HG03469 (cell line): ENCODE data around the gene IPO7.
"Not testable (repeated sequence)": the region's sequence is repeated elsewhere in the genome, so short reads cannot be mapped to it uniquely, and the experiment has no call there.

ENCODE experiments used
- ATAC-seq: cut with Tn5 transposase; IDR thresholded peaks from one replicate; pipeline ENCODE4 v1.9.1; 2021; ENCODE audit warnings: mild to moderate bottlenecking, moderate library complexity, moderate number of reproducible peaks; ENCODE audit not compliant: unreplicated experiment

IPO7 gene

DNA sequence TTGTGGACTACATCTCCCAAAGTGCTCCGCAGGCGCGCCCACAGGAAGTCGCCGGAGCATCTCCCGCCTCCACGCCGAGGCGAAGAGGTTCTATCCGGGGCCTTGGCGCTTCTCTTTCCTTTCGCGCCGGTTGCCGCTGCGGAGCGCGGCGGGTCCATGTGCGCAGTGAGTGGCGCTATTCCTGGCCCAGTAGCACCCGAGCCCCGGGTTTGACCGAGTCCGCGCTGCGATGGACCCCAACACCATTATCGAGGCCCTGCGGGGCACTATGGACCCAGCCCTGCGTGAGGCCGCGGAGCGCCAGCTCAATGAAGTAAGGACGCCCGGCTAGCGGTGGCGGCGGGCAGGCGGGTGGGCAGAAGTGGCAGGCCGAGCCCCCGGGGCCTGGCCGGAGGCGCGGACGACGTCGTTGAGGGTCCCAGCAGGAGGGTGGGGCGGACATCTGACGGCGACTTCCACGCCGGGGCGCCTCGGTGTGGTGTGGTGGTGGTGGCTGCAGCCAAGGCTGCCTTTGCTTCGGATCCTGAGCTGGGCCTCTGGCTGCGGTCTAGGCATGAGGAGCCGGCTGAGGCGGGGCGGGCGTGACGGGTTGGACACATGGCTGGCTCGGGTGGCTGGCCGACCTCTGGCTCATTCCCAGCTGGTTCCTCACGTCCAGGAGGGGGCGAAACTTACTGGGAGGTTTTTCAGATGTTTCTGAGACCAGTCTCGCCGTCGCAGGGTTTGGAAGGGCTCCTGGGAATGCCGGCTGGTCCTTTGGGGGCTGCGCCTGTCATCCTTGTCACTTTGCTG, at the start of gene IPO7:
TSS of gene IPO7 (plus strand) at position 118 of the 792 bp plus-strand sequence. CDS start at position 230, 112 bp downstream.
- ATAC-seq = peak; percentile 78

- ATAC-seq = no peak
Observed at GRCh38 chr11:9341638-9342178, 42.7 kb upstream of the IPO7 start.

DNA sequence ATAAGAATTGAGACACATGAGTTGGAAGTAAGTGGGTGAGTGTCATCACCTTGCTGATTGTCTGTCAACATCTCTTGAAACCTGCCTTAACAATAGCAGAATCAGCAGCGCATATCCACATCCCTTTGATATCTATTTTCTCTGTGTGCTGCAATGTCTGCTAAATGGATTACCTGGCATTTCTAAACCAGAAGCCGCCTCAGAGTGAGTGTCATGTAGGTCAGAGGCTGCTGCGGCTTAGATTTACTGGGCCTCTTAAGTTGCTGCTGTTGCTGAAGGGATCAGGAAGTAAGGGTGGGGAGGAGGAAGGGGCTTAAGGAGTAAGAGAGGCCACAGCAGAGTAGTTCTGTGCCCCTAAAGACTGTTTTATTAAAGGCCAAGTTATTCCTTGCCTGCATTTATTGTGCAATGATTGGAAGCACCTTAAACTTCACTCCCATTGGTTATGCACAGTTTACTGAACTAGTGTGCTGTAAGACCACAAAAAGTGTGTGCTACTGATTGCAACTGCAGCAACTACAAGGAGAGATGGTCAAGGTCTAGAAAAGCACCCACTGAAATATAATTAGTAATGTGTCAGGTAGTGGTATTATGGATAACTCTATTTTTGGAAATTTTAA, 40.3 kb upstream of the IPO7 start:
- no peak for ATAC-seq

GRCh38 chr11:9347100-9347499, 37.4 kb upstream of the IPO7 start:
- ATAC-seq = no peak

DNA sequence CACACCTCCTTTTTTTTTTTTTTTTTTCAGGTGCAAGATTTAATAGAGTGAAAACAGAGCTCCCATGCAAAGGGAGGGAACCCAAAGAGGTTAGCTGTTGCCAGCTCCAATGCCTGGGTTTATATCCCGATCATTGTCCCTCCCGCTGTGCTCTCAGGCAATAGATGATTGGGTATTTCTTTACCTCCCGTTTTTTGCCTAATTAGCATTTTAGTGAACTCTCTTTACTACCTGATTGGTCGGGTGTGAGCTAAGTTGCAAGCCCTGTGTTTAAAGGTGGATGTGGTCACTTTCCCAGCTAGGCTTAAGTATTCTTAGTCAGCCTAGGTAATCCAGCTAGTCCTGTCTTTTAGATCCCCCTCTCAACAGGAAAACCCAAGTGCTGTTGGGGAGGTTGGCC, 36.7 kb upstream of the IPO7 start:
- ATAC-seq = not testable (repeated sequence)

DNA sequence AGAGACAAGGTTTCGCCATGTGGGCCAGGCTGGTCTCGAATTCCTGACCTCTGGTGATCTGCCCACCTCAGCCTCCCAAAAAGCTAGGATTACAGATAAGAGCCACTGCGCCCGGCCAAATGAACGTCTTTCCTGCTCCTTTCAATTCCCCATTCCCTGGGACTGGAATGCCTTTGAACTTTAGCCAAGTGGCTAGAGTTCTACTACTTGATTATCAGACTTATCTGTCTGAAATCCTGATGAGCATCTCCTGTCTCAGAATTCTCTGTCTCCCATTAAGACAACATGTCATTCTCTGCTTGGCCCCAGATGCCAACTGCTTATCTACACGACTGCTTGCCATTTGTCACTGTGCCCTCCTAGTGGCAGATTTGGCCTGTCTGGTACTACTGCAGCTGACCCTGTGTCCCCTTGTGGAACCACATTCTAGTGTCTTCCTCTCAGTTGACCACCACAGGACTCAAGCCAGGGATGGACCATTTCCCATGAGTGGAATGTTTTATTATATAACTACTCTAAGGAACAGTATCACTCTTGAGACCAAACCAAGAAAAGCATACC, 33.1 kb upstream of the IPO7 start:
- no peak for ATAC-seq

GRCh38 chr11:9357041-9357440, 27.4 kb upstream of the IPO7 start:
- ATAC-seq = no peak

DNA sequence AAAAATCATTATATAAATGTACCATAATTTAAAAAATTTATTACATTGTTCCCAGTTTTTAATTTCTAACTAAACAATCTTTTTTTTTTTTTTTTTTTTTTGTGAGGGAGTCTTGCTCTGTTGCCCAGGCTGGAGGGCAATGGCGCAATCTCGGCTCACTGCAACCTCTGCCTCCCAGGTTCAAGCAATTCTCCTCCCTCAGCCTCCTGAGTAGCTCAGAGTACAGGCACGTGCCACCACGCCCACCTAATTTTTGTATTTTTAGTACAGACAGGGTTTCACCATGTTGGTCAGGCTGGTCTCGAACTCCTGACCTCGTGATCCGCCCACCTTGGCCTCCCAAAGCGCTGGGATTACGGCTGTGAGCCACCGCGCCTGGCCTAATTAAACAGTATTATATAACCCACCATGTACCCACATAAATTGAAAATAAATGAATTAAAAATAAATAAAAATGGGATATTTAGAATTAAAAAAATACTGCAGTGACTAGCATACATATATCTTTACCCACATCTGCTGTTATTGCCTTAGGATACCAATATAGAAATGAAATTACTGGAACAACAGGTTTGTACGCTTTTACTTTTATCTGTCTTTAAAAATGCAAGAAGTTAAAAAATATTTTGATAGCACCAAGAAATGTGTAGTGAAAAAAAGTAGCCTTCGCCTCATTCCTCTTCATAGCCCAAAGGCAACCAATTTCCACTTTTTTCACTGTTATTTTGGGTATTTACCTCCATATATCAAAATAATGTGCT, 23.4 kb upstream of the IPO7 start:
- not testable (repeated sequence) for ATAC-seq

- no peak for ATAC-seq
Observed at GRCh38 chr11:9362393-9362863, 22.0 kb upstream of the IPO7 start.

GRCh38 chr11:9363954-9364912, 20.2 kb upstream of the IPO7 start:
- peak; percentile 88 for ATAC-seq

DNA sequence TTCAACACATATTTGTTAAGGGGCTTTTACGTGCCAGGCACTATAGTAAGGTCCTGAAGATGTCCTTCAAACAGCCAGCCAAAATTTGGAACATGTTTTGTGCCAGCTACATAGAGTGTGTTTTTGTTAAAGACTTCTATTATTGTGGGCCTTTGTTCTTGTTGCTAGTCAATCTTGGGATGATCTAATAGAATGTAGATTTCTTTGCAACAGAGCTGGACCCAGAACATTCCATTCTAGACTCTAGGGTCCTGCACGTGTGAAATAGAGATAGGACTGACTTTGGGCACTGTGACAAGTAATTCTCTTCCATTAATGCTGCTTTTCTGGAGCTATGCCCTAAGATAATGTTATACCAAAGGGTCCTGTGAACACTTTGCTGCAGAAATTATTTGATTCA, 16.9 kb upstream of the IPO7 start:
- no peak for ATAC-seq

DNA sequence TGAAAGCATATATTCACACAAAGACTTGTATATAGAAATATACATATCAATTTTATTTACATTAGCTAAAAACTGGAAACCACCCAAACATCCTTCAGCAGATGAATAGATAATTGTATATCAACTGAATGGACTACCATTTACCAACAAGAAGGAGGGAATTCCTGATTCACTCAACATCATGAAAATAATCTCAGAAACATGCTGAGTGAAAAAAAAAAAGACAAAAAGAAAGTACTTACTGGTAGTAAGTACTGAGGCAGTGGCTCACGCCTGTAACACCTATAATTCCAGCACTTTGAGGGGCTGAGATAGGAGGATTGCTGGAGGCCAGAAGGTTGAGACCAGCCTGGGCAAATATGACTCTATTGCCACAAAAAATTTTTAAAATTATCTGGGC, 7.4 kb upstream of the IPO7 start:
- ATAC-seq = no peak

GRCh38 chr11:9379041-9379440, 5.4 kb upstream of the IPO7 start:
- ATAC-seq = no peak

DNA sequence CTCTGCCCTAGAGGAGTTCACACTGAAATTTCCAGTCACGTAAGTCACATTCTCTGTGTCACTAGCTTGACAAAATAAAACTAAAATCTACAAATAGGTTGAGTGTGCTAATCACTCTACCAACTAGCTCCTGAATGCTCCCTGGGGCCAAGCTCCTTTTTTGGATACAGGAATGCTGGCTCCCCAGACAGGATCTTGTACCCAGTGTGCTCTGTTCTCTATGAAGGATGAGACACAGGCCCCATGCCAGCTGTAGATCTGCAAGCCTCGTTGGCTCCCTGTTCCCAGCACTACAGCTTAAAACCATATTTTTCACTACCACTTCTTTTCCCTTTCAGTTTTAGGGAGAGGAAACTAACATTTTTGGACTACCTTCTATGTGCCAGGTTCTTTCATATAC, 3.7 kb upstream of the IPO7 start:
- no peak for ATAC-seq

DNA sequence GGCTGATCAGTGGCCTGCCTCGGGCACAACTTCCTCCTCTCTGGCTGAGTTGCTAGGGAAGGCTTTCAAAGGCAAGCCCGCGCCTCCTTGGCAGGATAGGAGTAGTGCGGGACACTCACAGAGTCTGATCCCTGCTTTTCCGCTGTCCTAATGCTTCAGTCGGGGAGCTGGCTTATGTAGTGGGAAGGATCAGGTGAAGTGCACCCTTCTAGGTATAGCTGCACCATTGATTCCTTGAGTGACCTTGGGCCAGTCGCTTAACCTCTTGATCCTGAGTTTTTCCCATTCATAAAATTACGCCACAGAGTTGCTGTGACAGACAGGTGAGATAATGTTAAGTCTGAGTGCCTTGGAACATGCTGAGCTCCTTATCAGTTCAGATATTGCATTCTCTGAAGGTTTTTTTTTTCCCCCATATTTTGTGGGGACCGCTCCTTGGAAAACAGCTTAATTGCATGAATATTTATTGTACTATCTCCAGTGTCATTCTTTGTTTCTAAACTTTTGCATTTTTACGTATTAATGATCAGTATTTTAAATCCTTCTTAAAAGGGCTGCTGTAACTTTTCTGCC, 961 bp downstream of the IPO7 start:
- no peak for ATAC-seq

GRCh38 chr11:9386086-9386485, 1.6 kb downstream of the IPO7 start:
- ATAC-seq = no peak

DNA sequence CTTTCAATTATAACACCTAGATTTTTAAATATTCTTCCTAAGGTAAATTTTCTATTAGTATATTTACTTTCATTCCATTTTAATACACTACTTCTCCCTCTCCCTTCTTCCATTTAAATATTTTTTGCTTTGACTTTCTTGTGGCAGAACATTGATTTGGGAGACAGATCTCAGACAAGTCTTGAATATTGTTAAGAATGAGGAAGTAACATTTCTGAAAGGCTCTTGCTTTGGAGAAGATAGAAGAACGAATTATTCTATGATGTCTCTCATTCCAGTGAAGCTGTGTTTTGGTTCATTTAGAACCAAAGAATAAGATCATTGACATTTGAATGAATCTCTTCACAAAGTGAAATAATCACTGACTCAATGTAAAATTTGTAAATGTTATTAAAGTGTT, 2.4 kb downstream of the IPO7 start:
- ATAC-seq = no peak

DNA sequence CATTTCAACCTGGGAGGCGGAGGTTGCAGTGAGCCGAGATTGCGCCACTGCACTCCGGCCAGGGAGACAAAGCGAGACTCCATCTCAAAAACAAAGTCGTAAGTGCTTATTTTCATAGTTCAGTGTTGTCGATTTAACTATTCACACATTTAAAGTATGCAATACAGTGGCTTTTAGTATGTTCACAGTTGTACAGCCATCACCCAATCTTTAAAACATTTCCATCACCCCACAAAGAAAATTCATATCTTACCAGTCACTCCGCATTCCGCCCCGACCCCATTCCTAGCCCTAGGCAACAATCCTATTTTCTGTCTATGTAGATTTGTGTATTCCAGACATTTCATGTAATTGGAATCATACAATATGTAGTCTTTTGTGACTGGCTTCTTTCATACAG, 11.9 kb downstream of the IPO7 start:
- no peak for ATAC-seq

DNA sequence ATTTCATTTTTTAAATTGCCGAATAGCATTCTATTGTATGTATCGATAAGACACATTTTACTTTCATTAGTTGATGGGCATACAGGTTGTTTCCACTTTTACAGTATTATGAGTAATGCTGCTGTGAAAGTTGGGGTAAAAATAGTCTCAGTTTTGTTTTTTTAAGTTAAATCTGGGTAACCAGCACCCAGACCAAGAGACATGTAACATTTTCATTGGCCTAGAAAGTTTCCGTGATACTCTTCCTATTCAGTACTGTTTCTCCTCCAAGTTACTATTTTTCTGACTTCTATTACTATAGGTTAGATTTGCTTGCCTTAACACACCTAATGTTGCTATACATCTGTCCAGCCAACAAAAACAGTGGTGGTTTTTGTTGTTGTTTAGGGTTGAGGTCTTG, 12.3 kb downstream of the IPO7 start:
- no peak for ATAC-seq
